ENCODE data around the gene TBC1D9.

- no peak for TF ChIP-seq ZNF114 (tag by site-specific recombination; IDR thresholded peaks at IDR 0.05)
- TF ChIP-seq, protein P1, sequence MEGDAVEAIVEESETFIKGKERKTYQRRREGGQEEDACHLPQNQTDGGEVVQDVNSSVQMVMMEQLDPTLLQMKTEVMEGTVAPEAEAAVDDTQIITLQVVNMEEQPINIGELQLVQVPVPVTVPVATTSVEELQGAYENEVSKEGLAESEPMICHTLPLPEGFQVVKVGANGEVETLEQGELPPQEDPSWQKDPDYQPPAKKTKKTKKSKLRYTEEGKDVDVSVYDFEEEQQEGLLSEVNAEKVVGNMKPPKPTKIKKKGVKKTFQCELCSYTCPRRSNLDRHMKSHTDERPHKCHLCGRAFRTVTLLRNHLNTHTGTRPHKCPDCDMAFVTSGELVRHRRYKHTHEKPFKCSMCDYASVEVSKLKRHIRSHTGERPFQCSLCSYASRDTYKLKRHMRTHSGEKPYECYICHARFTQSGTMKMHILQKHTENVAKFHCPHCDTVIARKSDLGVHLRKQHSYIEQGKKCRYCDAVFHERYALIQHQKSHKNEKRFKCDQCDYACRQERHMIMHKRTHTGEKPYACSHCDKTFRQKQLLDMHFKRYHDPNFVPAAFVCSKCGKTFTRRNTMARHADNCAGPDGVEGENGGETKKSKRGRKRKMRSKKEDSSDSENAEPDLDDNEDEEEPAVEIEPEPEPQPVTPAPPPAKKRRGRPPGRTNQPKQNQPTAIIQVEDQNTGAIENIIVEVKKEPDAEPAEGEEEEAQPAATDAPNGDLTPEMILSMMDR (tag by site-specific recombination; IDR thresholded peaks at IDR 0.05): no peak
Observed at GRCh38 chr4:140684314-140684713, 71.9 kb downstream of the TBC1D9 start.

Measured in HEK293 (cell line).